ENCODE data around the gene RTN4RL1.
A peak's percentile ranks its signal among the peaks of the same experiment; 100 is the strongest.

RTN4RL1 gene

GRCh38 chr17:1914661-1915083 lies 110.5 kb downstream of the RTN4RL1 start:
- no peaks in the 10 kb centered on the region for H3K9me3 ChIP-seq (ENCODE audit: control insufficient read depth, insufficient read depth, low read depth, low read length)
- no peaks in the 10 kb centered on the region for H3K4me1 ChIP-seq (ENCODE audit: control insufficient read depth, insufficient read depth, low read length)
- H3K36me3 ChIP-seq (ENCODE audit: control insufficient read depth in 2 of 2, insufficient read depth in 1 of 2, low read length in 2 of 2): no peaks in the 10 kb centered on the region
- CTCF ChIA-PET: no interaction called here
- no peak overlapping the region for H3K4me3 ChIP-seq (ENCODE audit: low read depth, low read length)
- POLR2A ChIA-PET: interaction anchor here (1.0 kb wide), 1 partner anchor 108 kb away, joined by 8 read pairs; no protein-coding TSS in a partner anchor
- TF ChIP-seq GLIS1 (tag by site-specific recombination; IDR thresholded peaks at IDR 0.05) (peak; percentile 49), ZNF560 (tag by site-specific recombination; IDR thresholded peaks at IDR 0.05; ENCODE audit: borderline replicate concordance) (no peak), HOXD13 (CRISPR knock-in tag; IDR thresholded peaks at IDR 0.05; ENCODE audit: borderline replicate concordance) (no peak), ZNF639 (tag by site-specific recombination; IDR thresholded peaks at IDR 0.05) (no peak), ZNF654 (tag by site-specific recombination; IDR thresholded peaks at IDR 0.05; ENCODE audit: low read depth) (no peak), ZIC2 (tag by site-specific recombination; IDR thresholded peaks at IDR 0.05) (peak; percentile 72)
- no peak overlapping the region for H3K27ac ChIP-seq (ENCODE audit: extremely low read depth, low read depth, low read length)

GRCh38 chr17:1913702-1914101 lies 111.4 kb downstream of the RTN4RL1 start:
- Histone ChIP-seq H3K9me3 (ENCODE audit: control insufficient read depth, insufficient read depth, low read depth, low read length) (no peaks in the 10 kb centered on the region), H3K36me3 (ENCODE audit: control insufficient read depth in 2 of 2, insufficient read depth in 1 of 2, low read length in 2 of 2) (no peaks in the 10 kb centered on the region), H3K27ac (ENCODE audit: extremely low read depth, low read depth, low read length) (no peak overlapping the region), H3K4me1 (ENCODE audit: control insufficient read depth, insufficient read depth, low read length) (no peaks in the 10 kb centered on the region), H3K4me3 (ENCODE audit: low read depth, low read length) (no peak overlapping the region)
- ChIA-PET POLR2A (no interaction called here), CTCF (interaction anchor here (0.7 kb wide), 1 partner anchor 112 kb away, joined by 3 read pairs; no protein-coding TSS in a partner anchor)
- TF ChIP-seq PRDM4 (tag by site-specific recombination; IDR thresholded peaks at IDR 0.05) (peak; percentile 55; the same call in 1 of the 2 replicates), ZNF292 (tag by site-specific recombination; IDR thresholded peaks at IDR 0.05; ENCODE audit: borderline replicate concordance, low read depth) (no peak)

- H3K4me3 ChIP-seq (ENCODE audit: low read depth, low read length): no peak overlapping the region
- no peaks in the 10 kb centered on the region for H3K4me1 ChIP-seq (ENCODE audit: control insufficient read depth, insufficient read depth, low read length)
- no peaks in the 10 kb centered on the region for H3K9me3 ChIP-seq (ENCODE audit: control insufficient read depth, insufficient read depth, low read depth, low read length)
- POLR2A ChIA-PET: interaction anchor here (1.1 kb wide), 1 partner anchor 67 kb away, joined by 3 read pairs; no protein-coding TSS in a partner anchor
- H3K36me3 ChIP-seq (ENCODE audit: control insufficient read depth in 2 of 2, insufficient read depth in 1 of 2, low read length in 2 of 2): no peaks in the 10 kb centered on the region
- CTCF ChIA-PET: interaction anchor here (0.6 to 4.6 kb wide), 5 partner anchors 28 to 368 kb away, joined by 3 to 145 read pairs (median 5); partner anchors contain the start of genes DPH1 and RTN4RL1
- no peak overlapping the region for H3K27ac ChIP-seq (ENCODE audit: extremely low read depth, low read depth, low read length)
- TF ChIP-seq ZNF140 (tag by site-specific recombination; IDR thresholded peaks at IDR 0.05) (no peak), BCL11A (tag by site-specific recombination; IDR thresholded peaks at IDR 0.05; ENCODE audit: low read depth) (no peak), ZNF530 (tag by site-specific recombination; IDR thresholded peaks at IDR 0.05; ENCODE audit: low read depth) (no peak), PRDM4 (tag by site-specific recombination; IDR thresholded peaks at IDR 0.05) (no peak), HOXC10 (CRISPR knock-in tag; IDR thresholded peaks at IDR 0.05) (no peak), ZFP41 (tag by site-specific recombination; IDR thresholded peaks at IDR 0.05; ENCODE audit: borderline replicate concordance) (no peak), HOXD13 (CRISPR knock-in tag; IDR thresholded peaks at IDR 0.05; ENCODE audit: borderline replicate concordance) (no peak), ZNF274 (IDR thresholded peaks at IDR 0.05; ENCODE audit: low read length) (no peak), ZNF274 (tag by site-specific recombination; IDR thresholded peaks at IDR 0.05; ENCODE audit: borderline replicate concordance) (no peak), ZNF398 (tag by site-specific recombination; IDR thresholded peaks at IDR 0.05) (no peak), OSR2 (tag by site-specific recombination; IDR thresholded peaks at IDR 0.05) (no peak), ZNF311 (tag by site-specific recombination; IDR thresholded peaks at IDR 0.05; ENCODE audit: borderline replicate concordance) (no peak), ZNF341 (tag by site-specific recombination; IDR thresholded peaks at IDR 0.05; ENCODE audit: low read depth) (no peak), ZNF335 (tag by site-specific recombination; conservative IDR thresholded peaks at IDR 0.05) (no peak), ZNF623 (tag by site-specific recombination; IDR thresholded peaks at IDR 0.05) (no peak), SCRT1 (tag by site-specific recombination; IDR thresholded peaks at IDR 0.05; ENCODE audit: borderline replicate concordance) (no peak), ZNF146 (tag by site-specific recombination; IDR thresholded peaks at IDR 0.05) (no peak)
These were observed 113.0 kb downstream of the RTN4RL1 start for GRCh38 chr17:1912146-1912545.

Data from HEK293 (cell line).